ENCODE measurements around the gene AUTS2.

The AUTS2 gene

DNA sequence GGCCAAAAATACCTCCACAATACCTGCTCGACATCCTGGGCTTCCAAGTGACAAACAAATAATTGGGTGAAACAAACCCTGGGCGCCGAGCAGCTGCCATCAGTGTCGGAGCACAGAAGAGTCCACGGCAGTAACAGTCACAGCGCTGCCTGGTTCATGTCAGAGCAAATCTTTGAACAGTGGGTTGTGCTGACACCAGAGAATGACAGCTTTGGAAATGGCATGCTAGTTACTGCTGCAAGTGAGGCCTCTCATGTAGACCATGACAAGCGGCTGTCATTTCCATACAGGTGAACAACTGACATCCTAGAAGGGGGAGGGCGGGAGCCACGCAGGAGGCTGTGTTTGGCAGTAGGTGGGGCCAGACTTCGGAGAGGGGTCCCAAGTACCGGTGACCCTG is 1113.2 kb downstream of the AUTS2 start:
- Histone ChIP-seq H3K9me3 (ENCODE audit: severe bottlenecking) (no peaks in the 10 kb centered on the region), H3K4me3 (ENCODE audit: low read depth, low read length) (no peak overlapping the region), H3K27ac (no peak overlapping the region), H3K27me3 (ENCODE audit: insufficient read depth, low read depth, severe bottlenecking) (no peaks in the 10 kb centered on the region), H3K36me3 (peaks cover 2% of the 10 kb centered on the region; the same call in 1 of the 2 replicates)
- DNase-seq = no peak
- TF ChIP-seq, protein P1, sequence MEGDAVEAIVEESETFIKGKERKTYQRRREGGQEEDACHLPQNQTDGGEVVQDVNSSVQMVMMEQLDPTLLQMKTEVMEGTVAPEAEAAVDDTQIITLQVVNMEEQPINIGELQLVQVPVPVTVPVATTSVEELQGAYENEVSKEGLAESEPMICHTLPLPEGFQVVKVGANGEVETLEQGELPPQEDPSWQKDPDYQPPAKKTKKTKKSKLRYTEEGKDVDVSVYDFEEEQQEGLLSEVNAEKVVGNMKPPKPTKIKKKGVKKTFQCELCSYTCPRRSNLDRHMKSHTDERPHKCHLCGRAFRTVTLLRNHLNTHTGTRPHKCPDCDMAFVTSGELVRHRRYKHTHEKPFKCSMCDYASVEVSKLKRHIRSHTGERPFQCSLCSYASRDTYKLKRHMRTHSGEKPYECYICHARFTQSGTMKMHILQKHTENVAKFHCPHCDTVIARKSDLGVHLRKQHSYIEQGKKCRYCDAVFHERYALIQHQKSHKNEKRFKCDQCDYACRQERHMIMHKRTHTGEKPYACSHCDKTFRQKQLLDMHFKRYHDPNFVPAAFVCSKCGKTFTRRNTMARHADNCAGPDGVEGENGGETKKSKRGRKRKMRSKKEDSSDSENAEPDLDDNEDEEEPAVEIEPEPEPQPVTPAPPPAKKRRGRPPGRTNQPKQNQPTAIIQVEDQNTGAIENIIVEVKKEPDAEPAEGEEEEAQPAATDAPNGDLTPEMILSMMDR (IDR thresholded peaks at IDR 0.05; ENCODE audit: low read depth, low read length) = no peak

DNA sequence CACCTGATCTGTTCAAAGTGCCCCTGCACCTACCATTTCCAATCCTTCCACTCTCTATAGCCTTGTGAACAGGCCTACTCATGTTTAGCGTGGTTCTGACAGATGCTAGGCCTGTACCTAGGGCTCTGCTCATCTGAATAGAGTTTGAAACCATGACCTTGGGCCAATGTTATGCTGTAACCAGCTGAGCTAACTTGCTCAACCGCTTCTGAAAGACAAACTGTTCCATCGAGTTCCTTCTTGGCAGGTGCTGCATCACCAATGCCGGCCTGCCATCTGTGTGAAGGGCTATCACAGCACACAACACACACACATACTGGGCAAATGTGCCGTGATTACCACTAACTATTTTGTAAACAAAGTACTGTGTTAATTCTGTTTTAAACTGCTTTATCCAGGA is 1114.7 kb downstream of the AUTS2 start:
- H3K27ac ChIP-seq = no peak overlapping the region
- H3K36me3 ChIP-seq = peaks cover 2% of the 10 kb centered on the region; the same call in 1 of the 2 replicates
- H3K27me3 ChIP-seq (ENCODE audit: insufficient read depth, low read depth, severe bottlenecking) = no peaks in the 10 kb centered on the region
- no peak for DNase-seq
- no peaks in the 10 kb centered on the region for H3K9me3 ChIP-seq (ENCODE audit: severe bottlenecking)
- no peak overlapping the region for H3K4me3 ChIP-seq (ENCODE audit: low read depth, low read length)
- TF ChIP-seq, protein P1 (IDR thresholded peaks at IDR 0.05; ENCODE audit: low read depth, low read length) = no peak

DNA sequence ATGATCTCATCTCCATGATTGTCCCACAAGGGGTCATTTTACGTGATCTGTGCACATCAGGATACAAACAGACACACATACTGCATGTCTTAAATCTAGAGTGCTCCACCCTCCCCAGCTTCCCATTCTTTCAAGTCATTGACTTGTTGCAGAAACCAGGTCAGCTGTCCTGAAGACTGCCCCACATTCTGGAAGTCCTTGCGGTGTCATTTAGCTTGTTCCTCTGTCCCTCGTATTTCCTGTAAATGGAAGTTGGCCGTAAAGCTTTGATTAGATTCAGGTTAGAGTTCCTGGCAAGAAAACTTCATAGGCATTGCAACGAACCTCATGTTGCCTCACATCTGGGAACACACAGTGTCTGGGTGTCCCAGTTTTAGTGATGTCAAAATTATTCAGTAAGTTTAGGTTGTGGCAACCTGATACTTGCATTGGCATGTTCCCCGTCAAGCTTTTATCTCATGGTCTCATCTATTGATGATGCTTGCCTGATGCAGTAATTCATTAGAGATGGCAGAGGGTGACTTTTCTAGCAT is 1116.3 kb downstream of the AUTS2 start:
- H3K9me3 ChIP-seq (ENCODE audit: severe bottlenecking) = no peaks in the 10 kb centered on the region
- TF ChIP-seq, protein P1 (IDR thresholded peaks at IDR 0.05; ENCODE audit: low read depth, low read length) = no peak
- H3K27me3 ChIP-seq (ENCODE audit: insufficient read depth, low read depth, severe bottlenecking) = no peaks in the 10 kb centered on the region
- peaks cover 2% of the 10 kb centered on the region; the same call in 1 of the 2 replicates for H3K36me3 ChIP-seq
- H3K27ac ChIP-seq = no peak overlapping the region
- H3K4me3 ChIP-seq (ENCODE audit: low read depth, low read length) = no peak overlapping the region
- no peak for DNase-seq

DNA sequence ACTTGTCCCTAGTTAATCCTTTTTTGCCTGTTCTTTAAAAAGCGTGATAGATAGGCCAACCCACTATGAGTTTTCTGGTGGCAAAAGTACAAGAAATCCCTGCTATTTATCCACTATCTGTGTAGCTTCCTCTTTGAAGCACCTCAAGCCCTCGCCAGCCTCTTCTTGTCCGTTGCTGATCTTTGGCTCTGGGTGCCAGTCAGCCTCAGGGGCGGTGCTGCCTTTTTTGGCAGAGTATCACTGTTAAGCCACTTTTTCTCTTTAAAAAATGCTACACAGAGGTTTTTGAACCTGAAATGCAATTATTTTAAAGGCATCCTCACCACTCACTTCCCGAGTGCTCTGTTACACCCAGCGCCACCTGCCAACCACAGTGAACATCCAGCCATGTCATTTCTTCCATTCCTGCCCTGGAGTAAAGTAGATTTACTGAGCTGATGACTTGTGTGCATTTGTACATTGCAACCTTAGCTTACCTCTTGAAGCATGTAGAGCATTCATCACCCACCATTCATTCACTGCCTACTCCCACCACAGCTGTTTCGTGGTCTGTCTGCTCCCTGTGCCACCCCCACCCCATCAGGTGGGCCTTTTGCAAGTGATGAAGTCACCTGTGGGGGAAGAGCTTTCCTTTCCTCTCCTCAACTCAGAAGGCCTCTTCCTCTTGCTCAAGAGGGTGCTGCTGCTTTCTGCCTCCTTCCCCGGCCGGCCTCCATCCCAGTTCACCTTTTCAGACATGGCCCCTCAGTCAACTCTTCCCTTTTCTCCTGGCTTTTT is 1119.5 kb downstream of the AUTS2 start:
- DNase-seq = no peak
- no peaks in the 10 kb centered on the region for H3K9me3 ChIP-seq (ENCODE audit: severe bottlenecking)
- H3K4me3 ChIP-seq (ENCODE audit: low read depth, low read length) = no peak overlapping the region
- H3K27me3 ChIP-seq (ENCODE audit: insufficient read depth, low read depth, severe bottlenecking) = no peaks in the 10 kb centered on the region
- no peak overlapping the region for H3K27ac ChIP-seq
- H3K36me3 ChIP-seq = no peaks in the 10 kb centered on the region; the same call in 1 of the 2 replicates
- TF ChIP-seq, protein P1 (IDR thresholded peaks at IDR 0.05; ENCODE audit: low read depth, low read length) = no peak

DNA sequence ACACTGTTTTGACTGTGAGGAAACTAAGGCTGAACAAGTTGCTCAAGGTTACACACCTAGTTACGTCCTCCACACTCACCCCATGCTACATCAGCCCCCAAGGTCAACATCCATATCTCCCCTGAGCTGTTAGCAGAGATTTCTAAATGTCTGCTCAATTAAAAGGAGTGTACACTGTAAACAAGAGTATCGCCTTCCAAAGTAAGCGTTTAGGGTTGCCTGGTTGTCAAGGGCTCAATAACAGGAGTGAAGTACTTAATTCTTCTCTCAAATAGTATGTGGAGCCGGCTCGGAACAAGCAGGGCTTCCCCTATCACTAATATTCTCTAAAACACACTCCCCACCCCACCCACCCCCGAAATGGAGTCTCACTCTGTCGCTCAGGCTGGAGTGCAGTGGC is 1120.8 kb downstream of the AUTS2 start:
- no peak for DNase-seq
- Histone ChIP-seq H3K9me3 (ENCODE audit: severe bottlenecking) (no peaks in the 10 kb centered on the region), H3K4me3 (ENCODE audit: low read depth, low read length) (no peak overlapping the region), H3K36me3 (no peaks in the 10 kb centered on the region; the same call in 1 of the 2 replicates), H3K27ac (no peak overlapping the region), H3K27me3 (ENCODE audit: insufficient read depth, low read depth, severe bottlenecking) (no peaks in the 10 kb centered on the region)
- TF ChIP-seq, protein P1 (IDR thresholded peaks at IDR 0.05; ENCODE audit: low read depth, low read length) = no peak
